ENCODE data around the gene HSPA1L. TPM values are rescaled to one million over a fixed set of nuclear protein-coding genes. Genes with fewer than 3 reads are reported as not detected.

HSPA1L gene
- total RNA-seq, 1 donor from 2014 or later = 2.5 TPM

- no peak for TF ChIP-seq CTCF (IDR thresholded peaks at IDR 0.05; ENCODE audit: partially characterized antibody, unreplicated experiment)
- no peak overlapping the region for H3K27ac Mint-ChIP-seq (ENCODE audit: unreplicated experiment)
- H3K36me3 Mint-ChIP-seq (ENCODE audit: unreplicated experiment) = no peaks in the 10 kb centered on the region
Observed at GRCh38 chr6:31771992-31772358, 43.1 kb downstream of the HSPA1L start.

GRCh38 chr6:31770860-31771259 lies 44.2 kb downstream of the HSPA1L start:
- Mint-ChIP-seq H3K27me3 (ENCODE audit: unreplicated experiment) (no peaks in the 10 kb centered on the region), H3K27ac (ENCODE audit: unreplicated experiment) (no peak overlapping the region), H3K4me1 (ENCODE audit: low read depth, unreplicated experiment) (no peaks in the 10 kb centered on the region), H3K36me3 (ENCODE audit: unreplicated experiment) (no peaks in the 10 kb centered on the region), H3K9me3 (ENCODE audit: unreplicated experiment) (no peaks in the 10 kb centered on the region), H3K4me3 (ENCODE audit: unreplicated experiment) (no peak overlapping the region)
- DNase-seq = no peak
- no peak for TF ChIP-seq CTCF (IDR thresholded peaks at IDR 0.05; ENCODE audit: partially characterized antibody, unreplicated experiment)

More at GRCh38 chr6:31771992-31772358, 43.1 kb downstream of the HSPA1L start:
- DNase-seq = no peak
- Mint-ChIP-seq H3K27me3 (ENCODE audit: unreplicated experiment) (no peaks in the 10 kb centered on the region), H3K4me1 (ENCODE audit: low read depth, unreplicated experiment) (no peaks in the 10 kb centered on the region), H3K4me3 (ENCODE audit: unreplicated experiment) (no peak overlapping the region), H3K9me3 (ENCODE audit: unreplicated experiment) (peaks cover 1% of the 10 kb centered on the region)

- Mint-ChIP-seq H3K27ac (ENCODE audit: unreplicated experiment) (no peak overlapping the region), H3K4me1 (ENCODE audit: low read depth, unreplicated experiment) (no peaks in the 10 kb centered on the region), H3K9me3 (ENCODE audit: unreplicated experiment) (no peaks in the 10 kb centered on the region), H3K4me3 (ENCODE audit: unreplicated experiment) (no peak overlapping the region), H3K36me3 (ENCODE audit: unreplicated experiment) (no peaks in the 10 kb centered on the region), H3K27me3 (ENCODE audit: unreplicated experiment) (no peaks in the 10 kb centered on the region)
- TF ChIP-seq CTCF (IDR thresholded peaks at IDR 0.05; ENCODE audit: partially characterized antibody, unreplicated experiment) = peak; percentile 60
- peak; percentile 56 for DNase-seq
Observed at GRCh38 chr6:31769684-31770371, 45.3 kb downstream of the HSPA1L start.

- peaks cover 3% of the 10 kb centered on the region for H3K4me1 Mint-ChIP-seq (ENCODE audit: low read depth, unreplicated experiment)
Observed at GRCh38 chr6:31768363-31769257, 46.5 kb downstream of the HSPA1L start.

More at GRCh38 chr6:31768363-31769257, 46.5 kb downstream of the HSPA1L start:
- no peak overlapping the region for H3K4me3 Mint-ChIP-seq (ENCODE audit: unreplicated experiment)
- H3K27me3 Mint-ChIP-seq (ENCODE audit: unreplicated experiment) = no peaks in the 10 kb centered on the region
- no peak for DNase-seq
- H3K9me3 Mint-ChIP-seq (ENCODE audit: unreplicated experiment) = no peaks in the 10 kb centered on the region
- H3K36me3 Mint-ChIP-seq (ENCODE audit: unreplicated experiment) = no peaks in the 10 kb centered on the region
- no peak overlapping the region for H3K27ac Mint-ChIP-seq (ENCODE audit: unreplicated experiment)
- no peak for TF ChIP-seq CTCF (IDR thresholded peaks at IDR 0.05; ENCODE audit: partially characterized antibody, unreplicated experiment)

Data from glutamatergic neuron (in vitro differentiated cells).